CD4-positive, alpha-beta T cell treated with Interleukin-15 for 1 hour (primary cell): ENCODE results near the gene GNG2.

Source experiments
- DNase-seq: peaks from one replicate; pipeline ENCODE4 v3.0.0-alpha.2; 2020

Gene GNG2

GRCh38 chr14:51856792-51857296, 3.6 kb upstream of the GNG2 start:
- no peak for DNase-seq

- no peak for DNase-seq
These were observed 1.3 kb upstream of the GNG2 start for GRCh38 chr14:51859131-51859530.

GRCh38 chr14:51860825-51861499, 550 bp downstream of the GNG2 start:
- no peak for DNase-seq

GRCh38 chr14:51862176-51862796, 1.9 kb downstream of the GNG2 start:
- no peak for DNase-seq

- no peak for DNase-seq
These were observed 2.4 kb downstream of the GNG2 start for GRCh38 chr14:51862860-51863259.

- peak; percentile 62 for DNase-seq
These were observed 5.7 kb downstream of the GNG2 start for GRCh38 chr14:51865953-51866747.

GRCh38 chr14:51867741-51868140, 7.3 kb downstream of the GNG2 start:
- DNase-seq = no peak

- no peak for DNase-seq
These were observed 8.0 kb downstream of the GNG2 start for GRCh38 chr14:51868405-51868804.

- DNase-seq = peak; percentile 65
These were observed 9.1 kb downstream of the GNG2 start for GRCh38 chr14:51869411-51870100.

- DNase-seq = no peak
These were observed 10.2 kb downstream of the GNG2 start for GRCh38 chr14:51870606-51871005.

- no peak for DNase-seq
These were observed 11.4 kb downstream of the GNG2 start for GRCh38 chr14:51871846-51872245.

- no peak for DNase-seq
These were observed 12.0 kb downstream of the GNG2 start for GRCh38 chr14:51872396-51872795.

- peak; percentile 44 for DNase-seq
These were observed 12.9 kb downstream of the GNG2 start for GRCh38 chr14:51873221-51873893.

- no peak for DNase-seq
These were observed 17.4 kb downstream of the GNG2 start for GRCh38 chr14:51877810-51878209.

GRCh38 chr14:51879170-51879569, 18.8 kb downstream of the GNG2 start:
- no peak for DNase-seq

- DNase-seq = no peak
These were observed 20.6 kb downstream of the GNG2 start for GRCh38 chr14:51880835-51881580.

GRCh38 chr14:51881636-51882035, 21.2 kb downstream of the GNG2 start:
- DNase-seq = no peak

- no peak for DNase-seq
These were observed 22.8 kb downstream of the GNG2 start for GRCh38 chr14:51883232-51883631.

GRCh38 chr14:51884086-51884927, 23.9 kb downstream of the GNG2 start:
- DNase-seq = no peak

- no peak for DNase-seq
These were observed 29.4 kb downstream of the GNG2 start for GRCh38 chr14:51889851-51890250.

- DNase-seq = no peak
These were observed 33.8 kb downstream of the GNG2 start for GRCh38 chr14:51894250-51894649.
